ENCODE measurements around the gene PCDH7.

PCDH7 gene

DNA sequence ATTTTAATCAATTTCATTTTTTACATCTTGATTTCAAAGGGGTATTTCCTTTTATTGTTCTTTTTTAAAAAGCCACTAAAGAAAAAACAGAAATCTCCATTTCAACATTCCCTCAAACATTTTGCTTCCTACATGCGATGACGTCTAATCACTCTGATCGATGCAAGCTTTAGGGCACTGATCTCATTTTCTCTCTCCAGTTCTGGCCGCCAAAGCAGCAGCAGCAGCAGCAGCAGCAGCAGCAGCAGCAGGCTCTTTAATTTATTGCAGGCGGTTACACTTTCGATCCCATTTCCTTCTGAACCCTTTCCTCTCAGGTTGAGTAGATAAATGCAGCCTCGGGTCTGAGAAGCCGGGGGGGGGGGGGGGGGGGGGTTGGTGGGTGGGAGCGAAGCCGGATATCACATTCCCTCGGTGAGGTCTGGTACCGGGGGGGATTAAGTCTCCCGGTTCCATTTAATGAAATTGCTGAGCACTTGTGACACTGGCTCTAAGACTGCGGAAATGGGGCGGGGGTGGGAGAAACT lies 3.4 kb upstream of the PCDH7 start:
- Histone ChIP-seq H3K36me3 (no peaks in the 10 kb centered on the region), H3K4me3 (ENCODE audit: low read depth, low read length) (peak overlapping the region; percentile 59), H3K27ac (no peak overlapping the region), H3K9me3 (ENCODE audit: severe bottlenecking) (no peaks in the 10 kb centered on the region), H3K27me3 (ENCODE audit: insufficient read depth, low read depth, severe bottlenecking) (peaks cover 30% of the 10 kb centered on the region)
- peak; percentile 40 for DNase-seq
- TF ChIP-seq, protein P1, sequence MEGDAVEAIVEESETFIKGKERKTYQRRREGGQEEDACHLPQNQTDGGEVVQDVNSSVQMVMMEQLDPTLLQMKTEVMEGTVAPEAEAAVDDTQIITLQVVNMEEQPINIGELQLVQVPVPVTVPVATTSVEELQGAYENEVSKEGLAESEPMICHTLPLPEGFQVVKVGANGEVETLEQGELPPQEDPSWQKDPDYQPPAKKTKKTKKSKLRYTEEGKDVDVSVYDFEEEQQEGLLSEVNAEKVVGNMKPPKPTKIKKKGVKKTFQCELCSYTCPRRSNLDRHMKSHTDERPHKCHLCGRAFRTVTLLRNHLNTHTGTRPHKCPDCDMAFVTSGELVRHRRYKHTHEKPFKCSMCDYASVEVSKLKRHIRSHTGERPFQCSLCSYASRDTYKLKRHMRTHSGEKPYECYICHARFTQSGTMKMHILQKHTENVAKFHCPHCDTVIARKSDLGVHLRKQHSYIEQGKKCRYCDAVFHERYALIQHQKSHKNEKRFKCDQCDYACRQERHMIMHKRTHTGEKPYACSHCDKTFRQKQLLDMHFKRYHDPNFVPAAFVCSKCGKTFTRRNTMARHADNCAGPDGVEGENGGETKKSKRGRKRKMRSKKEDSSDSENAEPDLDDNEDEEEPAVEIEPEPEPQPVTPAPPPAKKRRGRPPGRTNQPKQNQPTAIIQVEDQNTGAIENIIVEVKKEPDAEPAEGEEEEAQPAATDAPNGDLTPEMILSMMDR (IDR thresholded peaks at IDR 0.05; ENCODE audit: low read depth, low read length): no peak

DNA sequence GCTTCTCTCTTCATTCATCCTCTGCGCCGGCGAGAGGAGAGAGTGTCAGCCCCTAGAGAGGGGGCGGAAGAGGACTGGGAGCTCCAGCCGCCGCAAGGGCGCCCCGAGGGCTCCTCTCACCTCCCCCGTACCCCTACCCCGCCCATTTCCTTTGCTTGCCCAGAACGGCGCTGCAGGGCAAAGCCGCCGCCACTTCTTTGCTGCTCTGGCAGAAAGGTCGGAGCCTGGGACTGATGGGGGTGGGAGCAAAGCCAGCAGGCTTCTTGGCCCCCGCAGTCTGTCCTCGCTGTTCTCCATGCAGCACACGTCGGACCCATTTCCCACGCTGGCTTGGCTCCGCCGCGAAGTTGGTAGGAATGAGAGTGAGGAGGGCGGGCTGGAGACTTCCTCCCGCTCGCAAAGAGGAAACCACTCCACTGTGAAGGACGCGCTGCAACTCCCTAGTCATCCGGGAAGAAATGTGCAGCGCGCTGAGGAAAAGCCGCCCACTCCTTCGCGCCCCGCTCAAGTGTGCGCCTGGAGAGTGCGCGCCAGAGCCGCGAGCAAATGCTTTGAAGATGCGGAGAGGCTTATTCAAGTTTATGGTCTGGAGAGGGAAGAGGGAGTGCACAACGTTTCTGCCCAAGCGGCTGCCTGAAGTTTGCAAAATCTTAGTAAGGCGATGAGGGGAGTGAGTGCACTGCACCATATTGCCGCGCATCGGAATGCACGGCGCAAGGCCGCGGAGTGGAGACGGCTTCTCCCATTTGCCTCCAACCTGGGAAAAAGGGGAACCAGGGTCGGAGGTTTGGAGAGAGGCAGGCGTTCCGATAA lies 2.8 kb upstream of the PCDH7 start:
- H3K4me3 ChIP-seq (ENCODE audit: low read depth, low read length): peak overlapping the region; percentile 59
- no peaks in the 10 kb centered on the region for H3K9me3 ChIP-seq (ENCODE audit: severe bottlenecking)
- peaks cover 34% of the 10 kb centered on the region for H3K27me3 ChIP-seq (ENCODE audit: insufficient read depth, low read depth, severe bottlenecking)
- H3K27ac ChIP-seq: no peak overlapping the region
- TF ChIP-seq, protein P1 (IDR thresholded peaks at IDR 0.05; ENCODE audit: low read depth, low read length): no peak
- no peaks in the 10 kb centered on the region for H3K36me3 ChIP-seq
- peak; percentile 53 for DNase-seq

GRCh38 chr4:30718021-30718542 lies 2.1 kb upstream of the PCDH7 start:
- DNase-seq: peak; percentile 50
- H3K27ac ChIP-seq: no peak overlapping the region
- peak overlapping the region; percentile 59 for H3K4me3 ChIP-seq (ENCODE audit: low read depth, low read length)

GRCh38 chr4:30718641-30719453 lies 1.3 kb upstream of the PCDH7 start:
- DNase-seq: no peak
- H3K36me3 ChIP-seq: no peaks in the 10 kb centered on the region
- no peak overlapping the region for H3K27ac ChIP-seq
- peaks cover 2% of the 10 kb centered on the region for H3K9me3 ChIP-seq (ENCODE audit: severe bottlenecking)
- TF ChIP-seq, protein P1 (IDR thresholded peaks at IDR 0.05; ENCODE audit: low read depth, low read length): peak; percentile 26; the same call in 1 of the 2 replicates
- H3K27me3 ChIP-seq (ENCODE audit: insufficient read depth, low read depth, severe bottlenecking): peaks cover 42% of the 10 kb centered on the region
- H3K4me3 ChIP-seq (ENCODE audit: low read depth, low read length): peak overlapping the region; percentile 59

More at GRCh38 chr4:30718021-30718542, 2.1 kb upstream of the PCDH7 start:
- peaks cover 2% of the 10 kb centered on the region for H3K9me3 ChIP-seq (ENCODE audit: severe bottlenecking)
- TF ChIP-seq, protein P1 (IDR thresholded peaks at IDR 0.05; ENCODE audit: low read depth, low read length): no peak
- H3K27me3 ChIP-seq (ENCODE audit: insufficient read depth, low read depth, severe bottlenecking): peaks cover 40% of the 10 kb centered on the region
- H3K36me3 ChIP-seq: no peaks in the 10 kb centered on the region

GRCh38 chr4:30719454-30720020 lies 632 bp upstream of the PCDH7 start:
- H3K36me3 ChIP-seq: no peaks in the 10 kb centered on the region
- TF ChIP-seq, protein P1 (IDR thresholded peaks at IDR 0.05; ENCODE audit: low read depth, low read length): no peak
- peaks cover 2% of the 10 kb centered on the region for H3K9me3 ChIP-seq (ENCODE audit: severe bottlenecking)
- peak; percentile 65 for DNase-seq
- peaks cover 42% of the 10 kb centered on the region for H3K27me3 ChIP-seq (ENCODE audit: insufficient read depth, low read depth, severe bottlenecking)
- H3K27ac ChIP-seq: no peak overlapping the region
- peak overlapping the region; percentile 59 for H3K4me3 ChIP-seq (ENCODE audit: low read depth, low read length)
